ENCODE results near the gene TRIP10. TPM values are rescaled to one million over a fixed set of nuclear protein-coding genes. Genes with fewer than 3 reads are reported as not detected.

Gene TRIP10
- total and polyA plus RNA-seq, 4 donors, result 60.8 to 97.3 (median 79.8) TPM

GRCh38 chr19:6699935-6700334 lies 39.5 kb upstream of the TRIP10 start:
- H3K27ac ChIP-seq (ENCODE audit: low read depth in 1 of 2, low read length in 1 of 2), result no peak overlapping the region
- no peak for TF ChIP-seq CTCF (IDR thresholded peaks at IDR 0.05; ENCODE audit: control extremely low read depth, extremely low read depth)
- H3K9me3 ChIP-seq (ENCODE audit: control insufficient read depth in 4 of 4, insufficient read depth in 3 of 4, low read length in 3 of 4), result no peaks in the 10 kb centered on the region
- H3K4me1 ChIP-seq (ENCODE audit: control insufficient read depth in 5 of 5, insufficient read depth in 5 of 5, low read length in 5 of 5), result no peaks in the 10 kb centered on the region
- no peaks in the 10 kb centered on the region for H3K27me3 ChIP-seq (ENCODE audit: control insufficient read depth in 3 of 3, insufficient read depth in 3 of 3, low read length in 2 of 3)
- H3K9ac ChIP-seq (ENCODE audit: insufficient read depth in 1 of 2, low read length in 2 of 2), result no peak overlapping the region
- H3K4me3 ChIP-seq, result no peak overlapping the region
- DNase-seq (no peak), ATAC-seq (ENCODE audit: insufficient read depth, low FRiP score) (no peak)
- peaks cover 0 to 12% (median 0%) of the 10 kb centered on the region in 4 donors for H3K36me3 ChIP-seq (ENCODE audit: control insufficient read depth in 4 of 4, insufficient read depth in 4 of 4, low read length in 4 of 4)

DNA sequence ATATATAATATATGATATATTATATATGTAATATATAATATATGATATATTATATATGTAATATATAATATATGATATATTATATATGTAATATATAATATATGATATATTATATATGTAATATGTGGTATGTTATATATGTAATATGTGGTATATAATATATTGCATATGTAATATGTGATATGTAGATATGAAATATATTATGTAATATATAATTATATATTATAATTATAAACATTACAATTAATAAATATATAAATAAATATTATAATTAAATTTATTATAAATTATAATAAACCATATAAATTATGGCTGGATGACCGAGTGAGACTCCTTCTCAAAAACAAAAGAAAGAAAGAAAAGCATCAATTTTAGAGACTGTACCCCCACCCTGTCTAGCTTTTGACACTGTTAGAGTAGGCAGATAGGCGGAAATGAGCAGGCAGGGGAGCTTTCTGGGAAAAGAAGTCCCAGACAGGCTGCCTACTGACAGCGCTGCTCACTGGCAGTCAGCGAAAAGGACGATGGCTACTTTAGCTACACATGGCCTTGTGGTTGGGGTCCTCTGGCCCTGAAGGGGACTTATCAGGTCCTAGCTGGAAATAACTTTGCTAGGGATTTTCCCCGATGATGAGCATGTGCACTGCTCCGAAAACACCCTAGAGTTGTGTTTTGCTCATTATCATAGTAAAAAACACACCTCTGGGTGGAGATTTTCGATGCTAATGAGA lies 38.7 kb upstream of the TRIP10 start:
- Histone ChIP-seq H3K4me1 (ENCODE audit: control insufficient read depth in 5 of 5, insufficient read depth in 5 of 5, low read length in 5 of 5) (no peaks in the 10 kb centered on the region), H3K27ac (ENCODE audit: low read depth in 1 of 2, low read length in 1 of 2) (peak overlapping the region in 1 of 2 donors; percentile 56), H3K27me3 (ENCODE audit: control insufficient read depth in 3 of 3, insufficient read depth in 3 of 3, low read length in 2 of 3) (no peaks in the 10 kb centered on the region), H3K9me3 (ENCODE audit: control insufficient read depth in 4 of 4, insufficient read depth in 3 of 4, low read length in 3 of 4) (no peaks in the 10 kb centered on the region), H3K9ac (ENCODE audit: insufficient read depth in 1 of 2, low read length in 2 of 2) (no peak overlapping the region), H3K36me3 (ENCODE audit: control insufficient read depth in 4 of 4, insufficient read depth in 4 of 4, low read length in 4 of 4) (peaks cover 0 to 12% (median 0%) of the 10 kb centered on the region in 4 donors), H3K4me3 (no peak overlapping the region)
- 92 to 95% methylated on average over 8 of the region's 8 CpGs for WGBS, 2 donors
- ATAC-seq (ENCODE audit: insufficient read depth, low FRiP score) (no peak), DNase-seq (no peak)
- no peak for TF ChIP-seq CTCF (IDR thresholded peaks at IDR 0.05; ENCODE audit: control extremely low read depth, extremely low read depth)

DNA sequence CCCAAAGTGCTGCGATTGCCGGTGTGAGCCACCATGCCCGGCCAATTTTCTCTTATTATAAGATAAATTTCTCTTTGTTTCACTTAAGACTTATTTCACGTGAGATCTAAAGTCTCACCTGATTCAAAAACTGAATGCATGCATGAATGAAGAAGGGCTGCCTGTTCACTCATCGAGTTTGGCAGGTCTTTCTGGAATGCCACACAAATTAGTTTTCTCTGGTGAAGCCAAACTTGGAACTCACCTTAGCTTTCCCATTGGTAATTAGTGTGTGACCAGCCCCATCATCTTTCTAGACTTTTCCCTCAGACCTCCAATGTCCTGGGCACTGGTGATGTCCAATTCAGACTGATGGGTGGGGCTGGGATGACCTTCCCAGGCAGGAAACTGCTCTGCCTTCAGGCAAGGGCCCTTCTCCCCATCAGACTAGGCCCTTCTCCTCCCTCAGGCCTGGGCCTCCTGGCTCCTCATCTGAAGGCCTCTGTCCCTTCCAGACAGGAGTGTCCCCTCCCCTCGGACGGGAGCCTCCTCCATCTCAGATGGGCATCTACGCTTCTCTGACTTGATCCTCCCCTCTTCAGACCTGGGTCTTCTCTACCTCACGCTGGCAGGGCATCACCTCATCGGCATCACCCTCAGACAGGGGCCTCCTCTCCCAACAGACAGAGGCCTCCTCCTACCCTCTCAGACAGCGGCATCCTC lies 33.4 kb upstream of the TRIP10 start:
- DNase-seq (no peak), ATAC-seq (ENCODE audit: insufficient read depth, low FRiP score) (no peak)
- H3K9ac ChIP-seq (ENCODE audit: insufficient read depth in 1 of 2, low read length in 2 of 2), result no peak overlapping the region
- WGBS, 2 donors, result 83 to 86% methylated on average over 11 of the region's 11 CpGs
- peaks cover 0 to 21% (median 13%) of the 10 kb centered on the region in 3 donors for H3K27me3 ChIP-seq (ENCODE audit: control insufficient read depth in 3 of 3, insufficient read depth in 3 of 3, low read length in 2 of 3)
- H3K36me3 ChIP-seq (ENCODE audit: control insufficient read depth in 4 of 4, insufficient read depth in 4 of 4, low read length in 4 of 4), result peaks cover 0 to 9% (median 0%) of the 10 kb centered on the region in 4 donors
- no peaks in the 10 kb centered on the region for H3K9me3 ChIP-seq (ENCODE audit: control insufficient read depth in 4 of 4, insufficient read depth in 3 of 4, low read length in 3 of 4)
- H3K4me3 ChIP-seq, result no peak overlapping the region
- H3K27ac ChIP-seq (ENCODE audit: low read depth in 1 of 2, low read length in 1 of 2), result no peak overlapping the region
- no peak for TF ChIP-seq CTCF (IDR thresholded peaks at IDR 0.05; ENCODE audit: control extremely low read depth, extremely low read depth)
- no peaks in the 10 kb centered on the region for H3K4me1 ChIP-seq (ENCODE audit: control insufficient read depth in 5 of 5, insufficient read depth in 5 of 5, low read length in 5 of 5)

Data from lung (tissue), 12 donors.